K562 (cell line): ENCODE results near the gene AKR1A1.

ENCODE experiments used
- BCL6 ChIP-seq: fragments of 250-450 bp; sonication (Bioruptor Pico); IDR thresholded peaks from 2 replicates; pipeline ENCODE4 v1.4.0; 2020
- CREM ChIP-seq: IDR thresholded peaks from 2 replicates; pipeline ENCODE4 v1.6.1; 2014; ENCODE audit warnings: antibody characterized with exemption, low read depth
- E4F1 ChIP-seq: fragments of 250-450 bp; sonication (Bioruptor Pico); IDR thresholded peaks from 2 replicates; pipeline ENCODE4 v1.5.0; 2021; ENCODE audit warnings: mild to moderate bottlenecking, borderline replicate concordance
- ETS1 ChIP-seq: conservative IDR thresholded peaks from 2 replicates; pipeline ENCODE4 v1.6.1; 2011; ENCODE audit warnings: low read depth, mild to moderate bottlenecking, low read length; ENCODE audit not compliant: control insufficient read depth
- IRF1 ChIP-seq: sonication (generic); formaldehyde crosslinking; IDR thresholded peaks from 2 replicates; pipeline ENCODE4 v1.8.0; 2022; ENCODE audit warnings: missing genetic modification reagents, mild to moderate bottlenecking, borderline replicate concordance
- KDM2B ChIP-seq: fragments of 250-450 bp; sonication (Bioruptor Pico); IDR thresholded peaks from 2 replicates; pipeline ENCODE4 v1.8.0; 2021; ENCODE audit warnings: mild to moderate bottlenecking, moderate library complexity
- MEIS2 ChIP-seq: fragments of 450-650 bp; IDR thresholded peaks from 2 replicates; pipeline ENCODE4 v1.6.1; 2014; ENCODE audit warnings: mild to moderate bottlenecking; ENCODE audit not compliant: partially characterized antibody
- NBN ChIP-seq: fragments of 450-650 bp; IDR thresholded peaks from 2 replicates; pipeline ENCODE4 v1.6.1; 2016; ENCODE audit warnings: low read depth, mild to moderate bottlenecking
- SIN3A ChIP-seq, 2 experiments: fragments of 150-350 bp in 1 of 2; IDR thresholded peaks; 2 replicates each; pipeline ENCODE4 v1.6.1; 2011 to 2016; ENCODE audit warnings: borderline replicate concordance in 2 of 2, low read depth in 2 of 2, low read length in 2 of 2, mild to moderate bottlenecking in 2 of 2, moderate library complexity in 2 of 2; ENCODE audit not compliant: control insufficient read depth in 1 of 2
- THAP7 ChIP-seq: fragments of 250-450 bp; sonication (Bioruptor Pico); IDR thresholded peaks from 2 replicates; pipeline ENCODE4 v1.5.0; 2021
- ZBTB1 ChIP-seq: sonication (generic); formaldehyde crosslinking; IDR thresholded peaks from 2 replicates; pipeline ENCODE4 v1.8.1; 2023; ENCODE audit warnings: missing genetic modification reagents, low read depth, mild to moderate bottlenecking, borderline replicate concordance
- ZNF449 ChIP-seq: fragments of 250-450 bp; sonication (Bioruptor Pico); IDR thresholded peaks from 2 replicates; pipeline ENCODE4 v1.8.0; 2022; ENCODE audit warnings: moderate library complexity, mild to moderate bottlenecking, inconsistent platforms
- ZNF583 ChIP-seq: fragments of 250-450 bp; sonication (Bioruptor Pico); IDR thresholded peaks from 2 replicates; pipeline ENCODE4 v1.4.0; 2020

- TF ChIP-seq MEIS2: no peak
- no peak for TF ChIP-seq NBN
- no peak for TF ChIP-seq BCL6
- TF ChIP-seq SIN3A (IDR thresholded peaks at IDR 0.05; ENCODE audit: borderline replicate concordance in 2 of 2, control insufficient read depth in 1 of 2, low read depth in 2 of 2, low read length in 2 of 2): no peak
- TF ChIP-seq IRF1: no peak
- TF ChIP-seq ZBTB1 (CRISPR knock-in tag): no peak
- no peak for TF ChIP-seq ZNF583 (CRISPR knock-in tag)
- no peak for TF ChIP-seq ZNF449 (CRISPR knock-in tag)
- no peak for TF ChIP-seq ETS1
- no peak for TF ChIP-seq THAP7 (CRISPR knock-in tag)
- no peak for TF ChIP-seq E4F1
- TF ChIP-seq KDM2B (CRISPR knock-in tag): no peak
- no peak for TF ChIP-seq CREM
Observed at GRCh38 chr1:45510036-45510971, 40.3 kb upstream of the AKR1A1 start.
